Mucosa of stomach (tissue), 1 donor: ENCODE results near the gene GTF3C4.

Source experiments
- H3K27me3 ChIP-seq: one replicate; pipeline ENCODE4 v1.7.0; 2013; ENCODE audit warnings: mild to moderate bottlenecking, low read length; ENCODE audit not compliant: control insufficient read depth, insufficient read depth
- H3K36me3 ChIP-seq: one replicate; pipeline ENCODE4 v1.7.0; 2013; ENCODE audit warnings: low read length; ENCODE audit not compliant: control insufficient read depth, insufficient read depth
- H3K4me1 ChIP-seq: one replicate; pipeline ENCODE4 v1.7.0; 2013; ENCODE audit warnings: mild to moderate bottlenecking, low read length; ENCODE audit not compliant: control insufficient read depth, insufficient read depth
- H3K4me3 ChIP-seq: one replicate; pipeline ENCODE4 v1.7.0; 2013; ENCODE audit warnings: low read length
- H3K9ac ChIP-seq: one replicate; pipeline ENCODE4 v1.7.0; 2013; ENCODE audit warnings: mild to moderate bottlenecking, low read length, moderate library complexity
- H3K9me3 ChIP-seq: one replicate; pipeline ENCODE4 v1.7.0; 2013; ENCODE audit warnings: mild to moderate bottlenecking, low read length, moderate library complexity; ENCODE audit not compliant: control insufficient read depth
- donor health status: Pancreatic carcinoma.

The GTF3C4 gene

DNA sequence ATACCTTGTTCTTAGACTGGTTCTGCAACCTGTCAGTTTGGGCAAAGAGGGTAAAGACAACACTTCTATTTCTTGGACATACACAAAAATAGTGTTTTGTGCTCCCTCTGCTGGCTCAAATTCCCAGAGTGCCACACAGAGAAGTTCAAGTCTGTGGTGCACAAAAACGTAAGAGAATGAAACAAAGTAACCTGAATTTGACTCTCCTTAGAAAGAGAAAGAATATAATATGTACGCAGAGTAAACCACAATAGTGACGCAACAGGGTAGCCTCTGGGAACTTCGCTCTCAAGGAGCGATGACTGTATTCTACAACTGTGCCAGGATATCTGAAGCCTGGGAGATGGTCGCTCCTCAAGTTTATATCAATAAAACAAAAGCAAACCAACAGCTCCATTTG, 19.0 kb upstream of the GTF3C4 start:
- Histone ChIP-seq H3K27me3 (no peaks in the 10 kb centered on the region), H3K9me3 (no peaks in the 10 kb centered on the region), H3K4me1 (no peaks in the 10 kb centered on the region), H3K4me3 (no peak overlapping the region), H3K36me3 (no peaks in the 10 kb centered on the region), H3K9ac (no peak overlapping the region)

DNA sequence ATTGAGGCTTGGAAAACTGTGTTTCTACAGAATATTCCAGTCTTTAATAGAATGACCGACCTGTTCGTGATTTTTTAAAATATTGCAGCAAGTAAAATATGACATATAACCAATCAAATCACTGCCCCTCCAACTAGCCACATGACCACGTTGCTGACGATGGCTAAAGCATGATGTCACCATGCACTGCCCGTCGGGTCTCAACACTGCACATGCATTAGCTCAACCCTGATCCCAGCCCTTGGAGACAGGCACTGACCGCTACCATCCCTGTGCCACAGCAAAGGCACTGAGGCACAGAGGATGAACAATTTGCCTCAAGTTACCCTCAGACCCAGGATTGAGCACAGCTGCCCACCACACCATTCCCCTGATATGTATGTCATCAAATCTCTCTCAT, 14.0 kb upstream of the GTF3C4 start:
- Histone ChIP-seq H3K36me3 (no peaks in the 10 kb centered on the region), H3K4me3 (no peak overlapping the region), H3K4me1 (no peaks in the 10 kb centered on the region), H3K27me3 (no peaks in the 10 kb centered on the region), H3K9me3 (no peaks in the 10 kb centered on the region), H3K9ac (no peak overlapping the region)

DNA sequence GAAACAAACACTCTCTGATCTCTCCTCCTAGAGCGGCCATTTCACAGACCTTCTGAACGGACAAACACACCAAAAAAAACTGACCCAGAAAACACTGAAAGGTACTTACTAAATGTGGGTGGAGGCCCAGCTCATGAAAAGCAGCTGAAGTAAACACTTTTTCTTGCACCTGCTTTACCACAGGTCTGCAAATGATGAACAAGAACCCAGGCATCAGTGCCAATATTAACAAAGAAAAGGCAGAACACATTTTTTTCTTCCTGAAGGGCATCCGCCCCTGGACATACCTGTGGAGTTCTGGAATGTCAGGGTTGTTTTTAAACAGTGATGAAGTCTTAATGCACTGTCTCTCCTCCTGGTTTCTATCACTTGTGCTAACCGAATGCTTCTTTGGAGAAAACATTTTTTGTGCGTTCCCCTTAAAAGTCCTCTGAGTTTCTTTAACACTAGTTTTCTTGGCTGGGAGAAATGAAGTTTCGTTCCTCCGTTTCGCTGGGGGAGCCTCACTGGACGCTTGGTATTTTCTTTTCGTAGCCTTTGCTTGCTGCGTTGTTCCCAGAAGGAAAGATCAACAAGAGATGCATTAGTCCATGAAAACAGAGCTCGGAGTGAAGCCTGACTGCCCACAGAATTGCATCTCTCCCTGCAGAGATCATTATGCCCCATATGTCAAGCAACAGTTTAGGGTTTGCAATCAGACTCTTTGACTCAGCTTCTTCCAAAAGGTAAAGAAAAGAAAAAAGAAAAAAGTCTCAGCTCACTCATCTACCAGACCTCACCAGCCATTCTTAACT, 7.9 kb upstream of the GTF3C4 start:
- H3K4me3 ChIP-seq = no peak overlapping the region
- H3K27me3 ChIP-seq = no peaks in the 10 kb centered on the region
- no peaks in the 10 kb centered on the region for H3K9me3 ChIP-seq
- H3K4me1 ChIP-seq = no peaks in the 10 kb centered on the region
- no peaks in the 10 kb centered on the region for H3K36me3 ChIP-seq
- H3K9ac ChIP-seq = no peak overlapping the region

DNA sequence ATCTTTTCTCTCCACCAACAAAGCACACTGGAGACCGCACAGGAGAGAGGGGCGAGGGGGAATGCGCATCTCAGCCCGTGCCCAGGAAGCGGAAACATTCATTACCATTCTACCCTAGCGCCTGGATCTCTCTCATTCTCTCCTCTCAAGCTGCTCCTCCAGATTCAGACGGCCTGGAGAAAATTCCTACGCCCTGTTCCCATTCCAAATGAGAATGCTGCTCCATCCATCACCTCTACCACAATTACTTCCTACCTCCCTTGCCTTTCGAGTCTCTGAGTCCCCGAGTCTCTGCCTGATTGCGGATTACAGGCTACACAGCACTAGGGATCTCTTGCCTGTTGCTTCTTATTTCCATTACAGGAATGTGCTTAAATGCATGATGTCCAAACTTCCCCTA, 7.1 kb upstream of the GTF3C4 start:
- Histone ChIP-seq H3K9me3 (no peaks in the 10 kb centered on the region), H3K4me1 (no peaks in the 10 kb centered on the region), H3K9ac (no peak overlapping the region), H3K27me3 (no peaks in the 10 kb centered on the region), H3K4me3 (no peak overlapping the region), H3K36me3 (no peaks in the 10 kb centered on the region)

DNA sequence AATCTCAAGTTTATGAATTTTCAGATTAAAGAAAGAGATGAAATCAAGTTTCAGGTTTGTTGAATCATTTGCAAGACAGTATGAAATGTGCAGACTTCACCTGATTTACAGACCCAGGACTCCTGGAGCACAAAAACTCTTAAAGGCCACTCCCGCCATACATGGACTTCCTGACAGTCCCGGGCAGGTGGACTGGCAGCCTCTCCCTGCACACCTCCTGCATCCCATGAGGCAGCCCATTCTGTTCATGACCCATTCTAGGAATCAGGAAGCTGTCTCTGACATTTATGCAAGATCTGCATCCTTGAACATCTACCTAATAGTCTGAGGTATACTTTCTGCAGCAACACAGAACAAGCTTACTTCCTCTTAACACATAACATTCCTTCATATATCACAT, 6.4 kb upstream of the GTF3C4 start:
- Histone ChIP-seq H3K4me3 (no peak overlapping the region), H3K9ac (no peak overlapping the region), H3K9me3 (no peaks in the 10 kb centered on the region), H3K36me3 (no peaks in the 10 kb centered on the region), H3K4me1 (no peaks in the 10 kb centered on the region), H3K27me3 (no peaks in the 10 kb centered on the region)

DNA sequence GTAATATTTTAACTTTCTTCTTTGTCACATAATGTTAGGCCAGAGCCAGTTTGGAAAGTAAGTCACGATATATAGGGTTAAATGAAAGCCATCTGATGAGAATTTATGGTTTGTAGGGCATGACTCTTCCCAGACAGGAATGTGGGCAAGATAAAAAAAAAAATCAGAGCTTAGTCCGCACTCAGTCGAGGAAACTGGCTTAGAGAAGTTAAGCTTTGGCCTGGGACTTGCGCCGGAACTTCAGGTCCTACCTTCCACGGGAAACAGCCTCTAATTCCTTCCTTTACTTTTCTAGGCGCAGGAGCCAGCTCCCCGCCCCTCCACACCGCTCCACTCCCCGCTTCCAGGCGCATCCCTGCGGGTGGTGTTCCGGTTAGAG, 956 bp upstream of the GTF3C4 start:
- Histone ChIP-seq H3K9ac (peak overlapping the region; percentile 96), H3K36me3 (no peaks in the 10 kb centered on the region), H3K9me3 (no peaks in the 10 kb centered on the region), H3K4me3 (peak overlapping the region; percentile 95), H3K4me1 (peaks cover 27% of the 10 kb centered on the region), H3K27me3 (no peaks in the 10 kb centered on the region)

DNA sequence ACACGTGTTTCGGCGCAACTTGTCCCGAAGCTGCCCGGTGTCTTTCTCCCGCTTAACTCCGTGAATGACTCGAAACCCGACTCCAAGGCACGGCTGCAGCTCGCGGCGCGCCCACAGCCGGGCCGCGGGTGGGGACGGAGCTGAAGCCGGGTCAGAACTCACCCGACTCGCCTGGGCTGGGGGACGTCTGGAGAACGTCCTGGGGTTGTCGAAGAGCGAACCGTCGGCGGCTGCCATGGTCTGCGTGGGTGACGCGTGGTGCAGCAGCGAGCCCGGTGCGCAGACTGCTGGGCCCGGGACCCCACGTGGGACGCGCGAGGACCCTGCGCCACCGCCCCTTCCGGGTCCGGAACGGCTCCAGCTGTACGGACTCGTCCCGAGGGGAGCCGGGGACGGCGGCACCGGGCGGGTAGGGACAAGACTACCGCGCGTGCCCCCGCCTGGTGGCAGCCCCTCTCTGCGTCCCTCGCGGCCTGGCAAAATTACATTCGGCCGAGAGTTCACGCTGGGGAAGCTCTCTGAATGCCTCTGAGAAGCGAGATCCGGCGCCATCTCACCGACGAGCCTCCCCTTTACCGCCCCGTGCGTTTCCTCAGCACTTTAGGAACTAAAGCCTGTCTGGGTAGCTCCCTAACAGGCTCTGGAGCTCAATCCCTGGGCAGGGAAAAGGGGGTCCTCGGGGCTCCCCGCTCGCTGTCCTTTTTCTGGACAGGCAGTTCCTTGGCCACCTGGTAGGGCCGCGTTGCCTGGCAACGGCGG, 387 bp upstream of the GTF3C4 start, which contains the start of gene DDX31:
DDX31 (minus strand) TSS at position 286 of the 759 bp plus-strand sequence; CDS start at position 237, 49 bp downstream.
- Histone ChIP-seq H3K4me3 (peak within 1 kb of the TSS; percentile 95), H3K9ac (peak within 1 kb of the TSS; percentile 96), H3K9me3 (no peaks in the 10 kb centered on the region), H3K4me1 (peaks cover 27% of the 10 kb centered on the region), H3K27me3 (no peaks in the 10 kb centered on the region), H3K36me3 (no peaks in the 10 kb centered on the region)

DNA sequence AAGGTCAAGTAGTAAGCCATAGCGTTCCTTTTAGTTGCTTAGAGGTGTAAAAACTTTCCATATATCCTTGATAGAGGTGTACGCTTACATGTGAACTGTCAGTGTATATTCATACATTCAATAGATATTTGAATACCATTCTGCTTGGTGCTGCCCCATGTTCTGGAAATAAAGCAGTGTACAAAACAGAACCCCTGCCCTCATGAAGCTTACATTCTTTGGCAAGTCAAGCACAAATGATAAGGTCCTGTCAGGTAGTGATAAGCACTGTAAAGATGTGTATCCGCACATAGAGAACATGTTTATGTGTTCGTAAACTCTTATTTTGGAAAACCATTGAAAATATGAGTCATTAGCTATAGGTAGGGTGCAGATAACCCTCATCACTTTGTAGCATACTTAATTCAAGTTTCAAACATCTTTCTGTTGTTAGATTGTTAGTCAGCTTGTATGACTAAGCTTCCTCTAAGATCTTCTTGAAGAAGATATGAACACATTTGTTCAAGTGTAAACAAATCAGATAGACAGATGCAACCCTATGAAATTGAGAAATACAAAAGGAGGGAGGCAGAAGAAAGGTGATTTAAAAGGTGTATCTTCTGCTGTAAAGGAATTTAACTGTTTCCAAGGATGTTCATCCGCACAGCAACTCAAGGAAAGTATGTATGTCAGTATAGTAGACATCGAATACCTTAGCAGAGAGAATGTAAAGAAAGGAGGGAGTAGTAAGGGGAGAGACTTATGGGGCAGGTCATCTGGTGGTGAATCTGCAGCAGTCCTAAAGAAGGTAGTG, 1.6 kb downstream of the GTF3C4 start:
- H3K36me3 ChIP-seq = no peaks in the 10 kb centered on the region
- H3K27me3 ChIP-seq = no peaks in the 10 kb centered on the region
- peak overlapping the region; percentile 95 for H3K4me3 ChIP-seq
- no peak overlapping the region for H3K9ac ChIP-seq
- H3K9me3 ChIP-seq = no peaks in the 10 kb centered on the region
- peaks cover 27% of the 10 kb centered on the region for H3K4me1 ChIP-seq

DNA sequence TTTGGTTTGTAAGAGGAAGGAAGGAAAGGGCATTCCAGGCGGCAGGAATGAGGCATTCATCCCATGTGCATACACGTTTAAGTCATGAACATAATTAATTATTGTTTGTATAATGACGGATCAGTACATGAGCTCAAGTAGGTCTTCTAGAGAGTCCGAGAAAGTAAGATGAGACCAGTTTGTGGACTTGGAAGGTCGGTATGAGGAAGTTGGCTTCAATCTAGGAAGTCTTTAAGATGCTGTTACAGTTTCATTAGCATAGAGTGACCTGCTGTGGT, 2.1 kb downstream of the GTF3C4 start:
- H3K4me3 ChIP-seq = no peak overlapping the region
- H3K4me1 ChIP-seq = peaks cover 27% of the 10 kb centered on the region

DNA sequence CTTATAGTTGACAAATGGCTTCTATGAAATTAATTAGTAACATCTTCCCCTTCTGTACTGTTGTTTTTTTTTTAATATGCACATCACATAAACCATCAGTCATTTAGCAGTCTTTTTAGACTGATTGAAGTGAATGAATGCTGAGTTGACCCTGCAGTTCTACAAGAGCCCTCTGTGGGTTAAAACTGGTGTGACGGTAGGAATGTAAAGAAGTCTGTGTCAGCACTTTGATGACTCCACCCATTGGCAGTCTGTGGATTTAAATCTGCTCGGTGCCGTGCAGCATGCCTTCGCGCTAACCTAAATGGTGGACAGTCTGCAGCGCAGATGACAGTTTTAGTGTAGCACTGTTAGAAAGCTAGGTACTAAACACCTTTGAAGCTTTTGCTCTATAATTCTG, 3.1 kb downstream of the GTF3C4 start:
- Histone ChIP-seq H3K4me1 (peaks cover 27% of the 10 kb centered on the region), H3K36me3 (no peaks in the 10 kb centered on the region), H3K4me3 (no peak overlapping the region), H3K27me3 (no peaks in the 10 kb centered on the region), H3K9ac (no peak overlapping the region), H3K9me3 (no peaks in the 10 kb centered on the region)

More for the DNA sequence above, 2.1 kb downstream of the GTF3C4 start:
- H3K27me3 ChIP-seq = no peaks in the 10 kb centered on the region
- H3K9ac ChIP-seq = no peak overlapping the region
- no peaks in the 10 kb centered on the region for H3K36me3 ChIP-seq
- no peaks in the 10 kb centered on the region for H3K9me3 ChIP-seq

DNA sequence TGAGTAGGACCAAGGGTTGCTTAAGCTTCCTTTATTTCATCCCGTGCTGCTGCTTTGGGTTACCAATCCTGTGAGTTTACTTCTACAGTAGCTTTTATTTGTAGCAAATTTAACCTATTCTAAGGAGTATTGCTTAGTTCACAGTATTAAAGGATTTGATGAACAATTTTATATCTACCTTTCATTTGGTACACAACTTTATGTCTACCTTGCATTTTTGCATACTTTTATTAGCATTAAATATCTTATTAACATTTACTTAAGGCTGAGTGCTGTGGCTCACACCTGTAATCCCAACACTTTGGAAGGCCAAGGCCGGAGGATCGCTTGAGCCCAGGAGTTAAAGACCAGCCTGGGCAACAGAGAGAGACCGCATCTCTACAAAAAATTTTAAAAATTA, 4.2 kb downstream of the GTF3C4 start:
- Histone ChIP-seq H3K9me3 (no peaks in the 10 kb centered on the region), H3K4me1 (peaks cover 27% of the 10 kb centered on the region), H3K9ac (no peak overlapping the region), H3K36me3 (peaks cover 9% of the 10 kb centered on the region), H3K4me3 (no peak overlapping the region), H3K27me3 (no peaks in the 10 kb centered on the region)

DNA sequence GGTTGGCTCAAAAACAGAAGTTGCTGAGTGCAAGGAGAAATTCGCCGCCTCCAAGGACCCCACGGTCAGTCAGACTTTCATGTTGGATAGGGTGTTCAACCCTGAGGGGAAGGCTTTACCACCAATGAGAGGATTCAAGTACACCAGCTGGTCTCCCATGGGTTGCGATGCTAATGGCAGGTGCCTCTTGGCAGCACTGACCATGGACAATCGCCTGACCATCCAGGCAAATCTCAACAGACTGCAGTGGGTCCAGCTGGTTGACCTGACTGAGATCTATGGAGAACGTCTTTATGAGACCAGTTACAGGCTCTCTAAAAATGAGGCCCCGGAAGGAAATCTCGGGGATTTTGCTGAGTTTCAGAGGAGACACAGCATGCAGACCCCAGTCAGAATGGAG, 7.7 kb downstream of the GTF3C4 start:
- H3K36me3 ChIP-seq = peaks cover 12% of the 10 kb centered on the region
- no peak overlapping the region for H3K9ac ChIP-seq
- no peaks in the 10 kb centered on the region for H3K27me3 ChIP-seq
- no peak overlapping the region for H3K4me3 ChIP-seq
- peaks cover 7% of the 10 kb centered on the region for H3K4me1 ChIP-seq
- no peaks in the 10 kb centered on the region for H3K9me3 ChIP-seq
